HTERT RPE-1 (cell line): ENCODE measurements around the gene ITGA6.

Experiments
- in situ Hi-C: fragments of 300-500 bp; cut with MboI; formaldehyde crosslinking; loops from 4 replicates; pipeline ENCODE4 v1.14.3; 2020; ENCODE audit warnings: low sequenced_read_pairs

The ITGA6 gene

GRCh38 chr2:172462373-172462848 is 35.0 kb downstream of the ITGA6 start:
- in situ Hi-C loops, result loop anchor here (25.0 kb wide), 1 partner anchor 300 kb away; no protein-coding TSS in a partner anchor

- in situ Hi-C loops, result loop anchor here (25.0 kb wide), 1 partner anchor 301 kb away; no protein-coding TSS in a partner anchor
These were observed 35.5 kb downstream of the ITGA6 start for GRCh38 chr2:172462849-172463381.

- in situ Hi-C loops, result loop anchor here (25.0 kb wide), 1 partner anchor 302 kb away; no protein-coding TSS in a partner anchor
These were observed 37.2 kb downstream of the ITGA6 start for GRCh38 chr2:172464400-172465129.

- in situ Hi-C loops, result loop anchor here (25.0 kb wide), 1 partner anchor 303 kb away; no protein-coding TSS in a partner anchor
These were observed 38.3 kb downstream of the ITGA6 start for GRCh38 chr2:172465417-172466334.

- in situ Hi-C loops, result loop anchor here (25.0 kb wide), 1 partner anchor 305 kb away; no protein-coding TSS in a partner anchor
These were observed 40.0 kb downstream of the ITGA6 start for GRCh38 chr2:172467382-172467781.

GRCh38 chr2:172470958-172471922 is 43.9 kb downstream of the ITGA6 start:
- in situ Hi-C loops, result loop anchor here (25.0 kb wide), 1 partner anchor 309 kb away; no protein-coding TSS in a partner anchor

- in situ Hi-C loops, result loop anchor here (25.0 kb wide), 1 partner anchor 310 kb away; no protein-coding TSS in a partner anchor
These were observed 45.2 kb downstream of the ITGA6 start for GRCh38 chr2:172472446-172473033.

GRCh38 chr2:172473167-172473566 is 45.8 kb downstream of the ITGA6 start:
- in situ Hi-C loops, result loop anchor here (25.0 kb wide), 1 partner anchor 311 kb away; no protein-coding TSS in a partner anchor

- in situ Hi-C loops, result no loop called here
These were observed 51.0 kb downstream of the ITGA6 start for GRCh38 chr2:172478353-172478752.

- in situ Hi-C loops, result no loop called here
These were observed 53.2 kb downstream of the ITGA6 start for GRCh38 chr2:172480301-172481218.

GRCh38 chr2:172481507-172482262 is 54.3 kb downstream of the ITGA6 start:
- in situ Hi-C loops, result no loop called here

- in situ Hi-C loops, result no loop called here
These were observed 56.9 kb downstream of the ITGA6 start for GRCh38 chr2:172484253-172484652.

GRCh38 chr2:172484706-172485105 is 57.3 kb downstream of the ITGA6 start:
- in situ Hi-C loops, result no loop called here

GRCh38 chr2:172488556-172488955 is 61.2 kb downstream of the ITGA6 start:
- in situ Hi-C loops, result no loop called here

- in situ Hi-C loops, result no loop called here
These were observed 62.3 kb downstream of the ITGA6 start for GRCh38 chr2:172489681-172490080.

GRCh38 chr2:172496160-172496608 is 68.8 kb downstream of the ITGA6 start:
- in situ Hi-C loops, result no loop called here

- in situ Hi-C loops, result no loop called here
These were observed 79.8 kb downstream of the ITGA6 start for GRCh38 chr2:172507199-172507598.
